ENCODE data around the gene UPF1.

The UPF1 gene

DNA sequence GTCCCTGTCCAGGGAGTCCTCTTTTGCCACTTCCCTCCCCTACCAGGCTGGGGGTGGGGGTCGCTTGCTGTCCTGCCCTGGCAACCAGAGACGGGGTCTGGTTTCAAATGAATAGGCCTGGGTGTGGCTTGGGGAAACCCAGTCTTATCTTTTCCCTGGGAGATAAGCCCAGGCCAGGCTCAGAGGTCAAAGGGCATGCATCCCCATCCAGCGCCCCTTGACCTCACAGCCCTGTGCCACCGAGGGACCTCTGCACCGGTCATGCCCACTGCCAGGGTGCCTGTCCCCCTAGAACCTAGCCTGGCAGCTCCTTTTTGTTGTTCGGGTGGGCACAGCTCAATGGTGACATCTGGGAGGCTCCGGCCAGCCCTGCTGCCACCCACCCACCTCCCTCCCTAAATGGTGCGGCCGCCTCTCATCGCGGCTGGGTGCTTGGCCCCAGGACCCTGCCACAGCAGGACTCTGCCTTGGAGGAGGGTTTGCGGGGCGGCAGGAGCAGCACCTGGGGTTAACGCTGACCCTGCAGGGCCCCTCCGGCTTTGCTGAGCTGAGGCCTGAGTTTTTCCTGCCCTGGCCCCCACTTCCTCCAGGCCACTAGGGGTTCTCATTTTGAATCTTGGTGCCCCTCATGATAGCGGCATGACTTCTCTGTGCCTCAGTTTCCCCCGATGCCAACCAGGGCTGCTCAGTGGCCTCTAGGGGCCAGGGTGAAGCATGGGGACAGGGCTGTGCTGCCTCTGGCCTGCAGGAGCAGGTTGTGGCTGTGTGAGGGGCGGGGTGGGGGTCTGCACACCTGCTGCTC is 67.0 kb downstream of the UPF1 start:
- H3K4me2 ChIP-seq (ENCODE audit: low read depth, low read length, poor library complexity, severe bottlenecking): no peak overlapping the region
- no peak overlapping the region for H3K27ac ChIP-seq (ENCODE audit: low read depth, low read length)
- no peaks in the 10 kb centered on the region for H3K79me2 ChIP-seq (ENCODE audit: insufficient read depth, low read length)
- H2AFZ ChIP-seq (ENCODE audit: low read depth, low read length, severe bottlenecking): no peak overlapping the region
- H3F3A ChIP-seq (ENCODE audit: insufficient read depth): no peaks in the 10 kb centered on the region
- H3K4me3 ChIP-seq (ENCODE audit: insufficient read depth, low read length, poor library complexity, severe bottlenecking): no peak overlapping the region
- no peak for TF ChIP-seq EZH2phosphoT487 (conservative IDR thresholded peaks at IDR 0.05; ENCODE audit: low read length)
- TF ChIP-seq, protein P1, sequence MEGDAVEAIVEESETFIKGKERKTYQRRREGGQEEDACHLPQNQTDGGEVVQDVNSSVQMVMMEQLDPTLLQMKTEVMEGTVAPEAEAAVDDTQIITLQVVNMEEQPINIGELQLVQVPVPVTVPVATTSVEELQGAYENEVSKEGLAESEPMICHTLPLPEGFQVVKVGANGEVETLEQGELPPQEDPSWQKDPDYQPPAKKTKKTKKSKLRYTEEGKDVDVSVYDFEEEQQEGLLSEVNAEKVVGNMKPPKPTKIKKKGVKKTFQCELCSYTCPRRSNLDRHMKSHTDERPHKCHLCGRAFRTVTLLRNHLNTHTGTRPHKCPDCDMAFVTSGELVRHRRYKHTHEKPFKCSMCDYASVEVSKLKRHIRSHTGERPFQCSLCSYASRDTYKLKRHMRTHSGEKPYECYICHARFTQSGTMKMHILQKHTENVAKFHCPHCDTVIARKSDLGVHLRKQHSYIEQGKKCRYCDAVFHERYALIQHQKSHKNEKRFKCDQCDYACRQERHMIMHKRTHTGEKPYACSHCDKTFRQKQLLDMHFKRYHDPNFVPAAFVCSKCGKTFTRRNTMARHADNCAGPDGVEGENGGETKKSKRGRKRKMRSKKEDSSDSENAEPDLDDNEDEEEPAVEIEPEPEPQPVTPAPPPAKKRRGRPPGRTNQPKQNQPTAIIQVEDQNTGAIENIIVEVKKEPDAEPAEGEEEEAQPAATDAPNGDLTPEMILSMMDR (IDR thresholded peaks at IDR 0.05; ENCODE audit: insufficient read depth, low read length, poor library complexity, severe bottlenecking): no peak
- H4K20me1 ChIP-seq (ENCODE audit: low read depth, low read length): no peaks in the 10 kb centered on the region
- H3K27me3 ChIP-seq (ENCODE audit: low read length): no peaks in the 10 kb centered on the region
- H3K36me3 ChIP-seq (ENCODE audit: low read length): no peaks in the 10 kb centered on the region
- H3K9ac ChIP-seq (ENCODE audit: low read length): no peak overlapping the region
- H3K9me2 ChIP-seq (replicated peaks; ENCODE audit: insufficient read depth, low read length): no peaks in the 10 kb centered on the region
- no peaks in the 10 kb centered on the region for H3K9me3 ChIP-seq (ENCODE audit: insufficient read depth, low read length)

DNA sequence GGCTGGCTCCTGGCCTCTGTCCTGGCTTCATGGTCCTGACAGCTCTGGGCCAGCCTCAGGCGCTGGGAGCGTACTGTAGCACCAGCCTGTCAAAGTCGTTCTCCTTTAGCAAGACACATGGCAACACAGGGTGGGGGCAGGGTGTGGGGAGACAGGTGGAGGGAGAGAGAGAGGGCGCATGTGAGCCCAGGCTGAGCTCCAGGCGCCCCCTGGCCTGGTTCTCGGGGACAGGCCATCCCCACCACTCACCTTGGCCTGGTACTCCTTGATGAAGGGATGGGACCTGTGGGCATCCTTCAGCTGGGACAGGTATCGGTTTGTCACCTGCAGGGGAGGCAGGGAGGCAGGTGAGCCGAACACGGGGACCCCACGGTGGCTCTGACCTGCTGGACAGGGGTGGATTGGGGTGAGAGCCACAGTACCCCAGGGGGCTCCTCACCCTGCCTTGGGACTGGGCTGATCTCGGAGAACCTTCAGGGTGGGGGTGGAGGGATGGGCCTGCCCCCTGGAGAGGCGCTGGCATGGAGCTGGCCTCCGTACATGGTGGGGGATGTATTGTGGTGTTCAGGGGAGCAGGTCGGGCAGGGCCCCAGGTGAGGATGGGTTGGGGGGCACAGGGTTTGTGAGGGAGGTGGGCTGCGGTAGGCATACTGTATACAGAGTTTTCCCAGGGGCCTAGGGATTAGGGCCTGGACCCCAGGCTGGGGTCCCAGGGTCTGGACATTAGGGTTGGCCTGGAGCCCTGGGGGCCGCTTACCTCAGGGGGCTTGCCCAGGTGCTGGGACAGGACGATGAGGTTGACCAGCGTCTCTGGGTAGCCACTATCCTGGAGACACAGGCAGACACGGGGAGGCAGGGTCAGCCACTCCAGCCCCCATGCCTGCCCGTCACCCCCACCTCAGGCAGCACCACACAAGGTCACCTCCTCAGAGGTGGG is 68.1 kb downstream of the UPF1 start:
- no peak overlapping the region for H3K4me2 ChIP-seq (ENCODE audit: low read depth, low read length, poor library complexity, severe bottlenecking)
- H3K4me3 ChIP-seq (ENCODE audit: insufficient read depth, low read length, poor library complexity, severe bottlenecking): no peak overlapping the region
- H3K9ac ChIP-seq (ENCODE audit: low read length): no peak overlapping the region
- H3K27ac ChIP-seq (ENCODE audit: low read depth, low read length): no peak overlapping the region
- no peak overlapping the region for H2AFZ ChIP-seq (ENCODE audit: low read depth, low read length, severe bottlenecking)
- no peaks in the 10 kb centered on the region for H3K9me3 ChIP-seq (ENCODE audit: insufficient read depth, low read length)
- H3K9me2 ChIP-seq (replicated peaks; ENCODE audit: insufficient read depth, low read length): no peaks in the 10 kb centered on the region
- H3K27me3 ChIP-seq (ENCODE audit: low read length): no peaks in the 10 kb centered on the region
- no peaks in the 10 kb centered on the region for H4K20me1 ChIP-seq (ENCODE audit: low read depth, low read length)
- no peaks in the 10 kb centered on the region for H3K36me3 ChIP-seq (ENCODE audit: low read length)
- no peaks in the 10 kb centered on the region for H3K79me2 ChIP-seq (ENCODE audit: insufficient read depth, low read length)
- no peak for TF ChIP-seq EZH2phosphoT487 (conservative IDR thresholded peaks at IDR 0.05; ENCODE audit: low read length)
- no peaks in the 10 kb centered on the region for H3F3A ChIP-seq (ENCODE audit: insufficient read depth)

DNA sequence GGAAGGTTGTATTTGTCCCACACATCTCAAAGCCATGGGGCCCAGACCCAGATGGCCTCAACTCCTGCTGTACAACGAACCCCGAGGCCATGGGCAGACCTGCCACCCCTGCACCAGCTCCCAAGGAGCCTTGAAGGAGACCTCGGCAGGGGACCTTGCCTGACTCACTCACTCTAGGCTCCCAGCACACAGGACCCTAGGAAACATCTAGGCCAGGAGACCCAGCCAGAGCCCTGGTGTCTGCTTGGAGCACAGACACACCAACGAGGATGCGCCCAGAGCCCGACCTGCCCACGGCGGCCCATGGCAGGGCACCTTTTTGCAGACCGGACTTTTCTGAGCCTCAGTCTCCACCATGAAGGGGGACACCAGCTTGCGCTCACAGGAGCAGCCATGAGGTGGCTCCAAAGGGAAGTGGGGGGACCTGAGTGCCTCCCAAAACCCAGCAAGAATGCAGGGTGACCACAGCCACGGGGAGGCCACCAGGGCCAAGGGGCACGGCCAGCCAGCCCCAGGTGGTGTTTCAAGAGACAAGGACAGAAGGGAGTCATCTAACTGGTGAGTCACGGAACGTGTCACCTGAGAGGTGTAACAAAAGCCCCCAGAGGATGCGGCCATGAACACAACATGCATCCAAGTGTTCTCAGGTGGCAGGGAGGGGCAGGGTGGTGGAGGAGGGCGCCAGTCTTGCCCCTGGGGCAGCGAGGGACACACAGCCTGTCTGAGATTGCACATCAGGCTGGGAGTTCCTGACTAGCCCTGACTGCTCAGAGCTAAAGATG is 69.1 kb downstream of the UPF1 start:
- Histone ChIP-seq H3K9me3 (ENCODE audit: insufficient read depth, low read length) (no peaks in the 10 kb centered on the region), H3K36me3 (ENCODE audit: low read length) (no peaks in the 10 kb centered on the region), H3K9ac (ENCODE audit: low read length) (no peak overlapping the region), H3K79me2 (ENCODE audit: insufficient read depth, low read length) (no peaks in the 10 kb centered on the region), H3K4me3 (ENCODE audit: insufficient read depth, low read length, poor library complexity, severe bottlenecking) (no peak overlapping the region), H3K27ac (ENCODE audit: low read depth, low read length) (no peak overlapping the region), H3K27me3 (ENCODE audit: low read length) (no peaks in the 10 kb centered on the region), H3K9me2 (replicated peaks; ENCODE audit: insufficient read depth, low read length) (no peaks in the 10 kb centered on the region), H3K4me2 (ENCODE audit: low read depth, low read length, poor library complexity, severe bottlenecking) (no peak overlapping the region), H2AFZ (ENCODE audit: low read depth, low read length, severe bottlenecking) (no peak overlapping the region), H3F3A (ENCODE audit: insufficient read depth) (no peaks in the 10 kb centered on the region), H4K20me1 (ENCODE audit: low read depth, low read length) (no peaks in the 10 kb centered on the region)
- no peak for TF ChIP-seq EZH2phosphoT487 (conservative IDR thresholded peaks at IDR 0.05; ENCODE audit: low read length)
- TF ChIP-seq, protein P1 (IDR thresholded peaks at IDR 0.05; ENCODE audit: insufficient read depth, low read length, poor library complexity, severe bottlenecking): no peak
